Smooth muscle cell (in vitro differentiated cells): ENCODE measurements around the gene RLN1. TPM values are rescaled to one million over a fixed set of nuclear protein-coding genes. Genes with fewer than 3 reads are reported as not detected.
"Not testable (repeated sequence)": the region's sequence is repeated elsewhere in the genome, so short reads cannot be mapped to it uniquely, and the experiment has no call there.

ENCODE experiments used
- DNase-seq: peaks from one replicate; lab custom pipeline; 2025; ENCODE audit not compliant: unreplicated experiment; lab: John Stamatoyannopoulos, UW
- H2AFZ ChIP-seq: fragments of 200-600 bp; sonication (generic); 2 replicates; pipeline ENCODE4 v1.6.0; 2016; ENCODE audit warnings: antibody characterized with exemption, low read depth, mild to moderate bottlenecking
- H3F3A ChIP-seq: fragments of 200-600 bp; sonication (generic); 2 replicates; pipeline ENCODE4 v1.6.0; 2017; ENCODE audit warnings: antibody characterized with exemption, low read depth
- H3K27ac ChIP-seq: fragments of 200-600 bp; sonication (generic); 2 replicates; pipeline ENCODE4 v1.5.1; 2016; ENCODE audit warnings: low read depth, mild to moderate bottlenecking
- H3K27me3 ChIP-seq: fragments of 200-600 bp; sonication (generic); 2 replicates; pipeline ENCODE4 v1.6.1; 2016; ENCODE audit warnings: low read depth, mild to moderate bottlenecking
- H3K36me3 ChIP-seq: fragments of 200-600 bp; sonication (generic); 2 replicates; pipeline ENCODE4 v1.5.1; 2016; ENCODE audit warnings: low read depth
- H3K4me1 ChIP-seq: fragments of 200-600 bp; sonication (generic); 2 replicates; pipeline ENCODE4 v1.5.1; 2016; ENCODE audit warnings: low read depth
- H3K4me2 ChIP-seq: fragments of 200-600 bp; sonication (generic); 2 replicates; pipeline ENCODE4 v1.6.0; 2016; ENCODE audit warnings: mild to moderate bottlenecking
- H3K4me3 ChIP-seq: fragments of 200-600 bp; sonication (generic); 2 replicates; pipeline ENCODE4 v1.5.1; 2016; ENCODE audit warnings: mild to moderate bottlenecking
- H3K79me2 ChIP-seq: fragments of 200-600 bp; sonication (generic); 2 replicates; pipeline ENCODE4 v1.6.0; 2016; ENCODE audit warnings: low read depth, mild to moderate bottlenecking
- H3K9ac ChIP-seq: fragments of 200-600 bp; sonication (generic); 2 replicates; pipeline ENCODE4 v1.6.0; 2016; ENCODE audit warnings: low read depth
- H3K9me3 ChIP-seq: fragments of 200-600 bp; sonication (generic); replicated peaks from 2 replicates; pipeline ENCODE4 v1.5.1; 2016; ENCODE audit warnings: low read depth
- H4K20me1 ChIP-seq: fragments of 200-600 bp; sonication (generic); 2 replicates; pipeline ENCODE4 v1.6.0; 2016; ENCODE audit warnings: low read depth
- WGBS: methylation state at CpG from one replicate; pipeline ENCODE4 v1.1.7; 2016; ENCODE audit warnings: low lambda C conversion rate; 5-methylcytosine and 5-hydroxymethylcytosine counted together
- polyA plus RNA-seq: library from polyadenylated mRNA; unstranded; fragments of >200 nt; fragmentation: Nextera tagmentation; extraction: Ambion mirVana; gene quantifications from 2 replicates; pipeline ENCODE4 v1.2.1, GENCODE V29; 2016
- total RNA-seq: library from RNA; depleted of rRNA; stranded (reverse); fragments of >200 nt; gene quantifications from 2 replicates; pipeline ENCODE4 v1.2.3, GENCODE V29; 2014
- TF ChIP-seq, protein P1 (sequence below): fragments of 200-600 bp; sonication (generic); IDR thresholded peaks from 2 replicates; pipeline ENCODE4 v1.5.1; 2017; ENCODE audit warnings: borderline replicate concordance, mild to moderate bottlenecking, antibody characterized with exemption; ENCODE audit not compliant: insufficient read depth, poor library complexity, severe bottlenecking

Gene RLN1
- total and polyA plus RNA-seq, 2 experiments from 2014 or later, result not detected

DNA sequence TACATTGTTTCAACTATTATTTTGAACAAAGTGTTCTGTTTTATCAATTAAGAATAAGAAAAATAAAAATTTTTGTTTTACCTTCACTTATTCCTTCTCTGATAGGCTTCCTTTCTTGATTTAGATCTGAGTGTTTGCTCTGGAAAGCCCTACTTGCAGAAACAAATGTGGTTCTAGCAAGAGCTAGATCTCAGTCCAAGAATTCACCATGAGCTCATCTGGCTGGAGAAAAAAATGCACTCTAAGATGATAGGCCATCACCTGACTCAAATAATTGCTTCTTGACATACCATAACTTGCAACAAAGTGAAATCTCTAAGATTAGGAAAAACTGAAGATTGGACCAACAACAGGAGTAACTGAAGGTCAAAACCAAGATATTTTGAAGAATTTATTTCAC is 28.8 kb downstream of the RLN1 start:
- Histone ChIP-seq H3K9ac (no peak overlapping the region), H3K79me2 (no peaks in the 10 kb centered on the region), H3K4me3 (no peak overlapping the region), H2AFZ (no peak overlapping the region), H3K4me2 (no peak overlapping the region), H3K27ac (no peak overlapping the region), H3K36me3 (no peaks in the 10 kb centered on the region), H3F3A (no peaks in the 10 kb centered on the region), H3K4me1 (no peaks in the 10 kb centered on the region), H4K20me1 (no peaks in the 10 kb centered on the region), H3K9me3 (peaks cover 7% of the 10 kb centered on the region), H3K27me3 (no peaks in the 10 kb centered on the region)
- no peak for DNase-seq
- TF ChIP-seq, protein P1, sequence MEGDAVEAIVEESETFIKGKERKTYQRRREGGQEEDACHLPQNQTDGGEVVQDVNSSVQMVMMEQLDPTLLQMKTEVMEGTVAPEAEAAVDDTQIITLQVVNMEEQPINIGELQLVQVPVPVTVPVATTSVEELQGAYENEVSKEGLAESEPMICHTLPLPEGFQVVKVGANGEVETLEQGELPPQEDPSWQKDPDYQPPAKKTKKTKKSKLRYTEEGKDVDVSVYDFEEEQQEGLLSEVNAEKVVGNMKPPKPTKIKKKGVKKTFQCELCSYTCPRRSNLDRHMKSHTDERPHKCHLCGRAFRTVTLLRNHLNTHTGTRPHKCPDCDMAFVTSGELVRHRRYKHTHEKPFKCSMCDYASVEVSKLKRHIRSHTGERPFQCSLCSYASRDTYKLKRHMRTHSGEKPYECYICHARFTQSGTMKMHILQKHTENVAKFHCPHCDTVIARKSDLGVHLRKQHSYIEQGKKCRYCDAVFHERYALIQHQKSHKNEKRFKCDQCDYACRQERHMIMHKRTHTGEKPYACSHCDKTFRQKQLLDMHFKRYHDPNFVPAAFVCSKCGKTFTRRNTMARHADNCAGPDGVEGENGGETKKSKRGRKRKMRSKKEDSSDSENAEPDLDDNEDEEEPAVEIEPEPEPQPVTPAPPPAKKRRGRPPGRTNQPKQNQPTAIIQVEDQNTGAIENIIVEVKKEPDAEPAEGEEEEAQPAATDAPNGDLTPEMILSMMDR, result no peak

DNA sequence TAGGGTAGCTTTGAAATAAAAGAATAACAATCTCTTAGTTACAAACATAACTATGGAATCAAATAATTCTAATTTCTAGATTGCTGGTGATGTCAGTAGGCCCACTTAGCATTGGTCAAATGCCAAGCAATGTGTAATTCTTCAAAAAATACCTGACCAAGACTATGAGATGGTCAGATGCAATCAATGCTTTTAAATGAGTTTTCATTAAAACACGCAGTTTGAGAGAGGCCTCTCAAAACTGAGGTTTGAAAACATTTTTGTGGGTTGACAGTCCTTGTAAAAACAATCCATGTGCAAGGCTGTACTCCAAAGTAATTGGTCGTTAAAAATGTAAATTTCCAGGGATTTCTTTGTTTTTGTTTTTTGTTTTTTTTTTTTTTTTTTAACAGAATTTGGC is 33.9 kb downstream of the RLN1 start:
- H3K4me2 ChIP-seq, result no peak overlapping the region
- no peaks in the 10 kb centered on the region for H3K9me3 ChIP-seq
- H3K36me3 ChIP-seq, result no peaks in the 10 kb centered on the region
- TF ChIP-seq, protein P1, result no peak
- H3K9ac ChIP-seq, result no peak overlapping the region
- no peak overlapping the region for H3K4me3 ChIP-seq
- no peaks in the 10 kb centered on the region for H3K27me3 ChIP-seq
- no peak overlapping the region for H3K27ac ChIP-seq
- 65% methylated on average over 2 of the region's 2 CpGs for WGBS
- DNase-seq, result no peak
- H4K20me1 ChIP-seq, result no peaks in the 10 kb centered on the region
- H3F3A ChIP-seq, result no peaks in the 10 kb centered on the region
- no peak overlapping the region for H2AFZ ChIP-seq
- no peaks in the 10 kb centered on the region for H3K4me1 ChIP-seq
- H3K79me2 ChIP-seq, result no peaks in the 10 kb centered on the region

DNA sequence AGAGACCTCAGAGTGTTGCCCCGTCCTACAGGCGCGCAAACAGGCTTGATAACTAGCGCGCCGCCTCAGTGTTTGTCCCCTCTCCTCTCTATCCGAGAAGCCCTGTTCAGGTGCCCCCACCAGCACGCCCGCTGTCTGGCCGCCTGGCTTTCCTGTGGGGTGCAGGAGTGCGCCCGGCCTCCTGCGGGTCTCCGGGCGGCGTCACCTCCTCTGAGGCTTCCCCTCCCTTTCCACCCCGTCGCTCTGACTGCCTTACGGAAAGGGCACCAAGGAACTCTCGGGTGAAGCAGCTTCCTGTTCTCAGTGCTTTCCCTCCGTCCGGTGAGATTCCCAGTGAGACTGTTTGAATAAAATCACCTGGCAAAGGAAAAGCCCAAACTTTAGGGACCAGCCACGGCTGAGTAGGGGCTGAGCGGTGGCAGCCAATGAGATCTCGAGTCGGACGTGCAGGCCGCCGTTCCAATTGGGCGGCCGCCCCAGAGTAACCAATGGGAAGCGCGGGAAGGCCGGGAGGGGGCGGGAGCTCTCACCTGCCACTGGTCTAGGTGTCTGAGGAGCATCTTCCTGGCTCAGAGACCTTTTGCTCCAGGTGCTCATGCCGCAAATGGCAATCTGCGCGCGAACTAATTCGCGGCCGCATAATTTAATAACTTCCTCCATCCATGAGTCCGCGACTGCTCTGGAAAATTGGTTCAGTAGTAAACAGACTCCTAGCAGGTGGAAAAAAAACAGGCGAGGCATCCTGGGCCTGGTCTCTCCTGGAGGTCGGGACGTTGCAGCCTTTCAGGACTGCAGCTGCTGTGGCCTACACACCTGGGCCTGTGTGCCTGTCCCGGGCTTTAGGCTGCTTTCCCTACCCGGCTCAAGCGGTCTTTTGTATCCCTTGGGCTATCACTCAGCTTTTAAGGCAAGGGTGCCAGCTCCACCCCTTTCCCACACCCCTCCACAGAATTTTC is 35.6 kb downstream of the RLN1 start, which contains the start of gene RLN2:
Gene RLN2 (minus strand): TSS at position 877 of the 956 bp plus-strand sequence. CDS start 136 bp downstream, at position 741.
- WGBS, result 67% methylated on average over 11 of the region's 50 CpGs
- not testable (repeated sequence) for H3K36me3 ChIP-seq, H3K9ac ChIP-seq, H3K4me2 ChIP-seq, DNase-seq, H3K79me2 ChIP-seq, H3F3A ChIP-seq, H3K4me1 ChIP-seq, H4K20me1 ChIP-seq, H3K4me3 ChIP-seq, H3K9me3 ChIP-seq, H2AFZ ChIP-seq, H3K27me3 ChIP-seq, H3K27ac ChIP-seq

DNA sequence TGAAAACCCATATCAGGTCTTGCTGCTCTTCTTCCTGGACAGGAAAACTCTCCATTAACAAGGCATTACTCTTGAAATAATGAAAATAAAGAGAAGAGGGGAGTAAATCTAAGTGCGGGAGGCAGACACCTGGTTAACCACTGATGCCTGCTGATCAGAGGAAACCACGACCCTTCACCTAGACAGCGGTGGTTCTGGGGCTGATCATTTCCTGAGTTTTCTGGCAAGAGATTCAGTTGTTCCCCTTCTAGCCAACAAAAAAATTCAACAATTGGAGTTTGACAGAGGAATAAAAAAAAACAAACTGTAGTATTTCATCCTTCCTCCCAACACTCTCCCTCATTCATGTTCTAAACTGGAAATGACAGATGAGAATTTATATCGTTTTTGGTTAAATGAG is 38.1 kb downstream of the RLN1 start:
- no peak overlapping the region for H3K4me2 ChIP-seq
- no peaks in the 10 kb centered on the region for H4K20me1 ChIP-seq
- no peak overlapping the region for H2AFZ ChIP-seq
- no peaks in the 10 kb centered on the region for H3K27me3 ChIP-seq
- no peak overlapping the region for H3K4me3 ChIP-seq
- DNase-seq, result no peak
- H3K36me3 ChIP-seq, result no peaks in the 10 kb centered on the region
- no peak overlapping the region for H3K27ac ChIP-seq
- H3K9me3 ChIP-seq, result no peaks in the 10 kb centered on the region
- TF ChIP-seq, protein P1, result no peak
- WGBS, result 88% methylated on average over 4 of the region's 4 CpGs
- no peaks in the 10 kb centered on the region for H3F3A ChIP-seq
- no peaks in the 10 kb centered on the region for H3K79me2 ChIP-seq
- H3K4me1 ChIP-seq, result no peaks in the 10 kb centered on the region
- no peak overlapping the region for H3K9ac ChIP-seq
